SU-DHL-6 (cell line): ENCODE data around the gene MYO15A.

ENCODE experiments used
- H2AFZ ChIP-seq: fragments of 200-600 bp; sonication (generic); 2 replicates; pipeline ENCODE4 v1.6.1; 2014; ENCODE audit warnings: low read depth, mild to moderate bottlenecking, moderate library complexity, mixed read lengths, antibody characterized with exemption, low read length; ENCODE audit not compliant: severe bottlenecking
- H3F3A ChIP-seq: fragments of 200-600 bp; shearing (Covaris generic); 2 replicates; pipeline ENCODE4 v1.6.0; 2016; ENCODE audit warnings: antibody characterized with exemption, mild to moderate bottlenecking; ENCODE audit not compliant: insufficient read depth
- H3K27ac ChIP-seq: fragments of 200-600 bp; sonication (generic); 2 replicates; pipeline ENCODE4 v1.5.1; 2016; ENCODE audit warnings: low read depth, mild to moderate bottlenecking, low read length, moderate library complexity, mixed read lengths
- H3K27me3 ChIP-seq: fragments of 200-600 bp; sonication (generic), shearing (Covaris generic); 2 replicates; pipeline ENCODE4 v1.6.0; 2014; ENCODE audit warnings: mild to moderate bottlenecking, low read length
- H3K36me3 ChIP-seq: fragments of 200-600 bp; sonication (generic); 2 replicates; pipeline ENCODE4 v1.6.1; 2014; ENCODE audit warnings: mild to moderate bottlenecking, low read length, mixed read lengths
- H3K4me2 ChIP-seq: fragments of 300-600, 200-600 bp; shearing (Covaris generic), sonication (generic); 2 replicates; pipeline ENCODE4 v1.6.0; 2014; ENCODE audit warnings: low read length, low read depth, mild to moderate bottlenecking; ENCODE audit not compliant: poor library complexity, severe bottlenecking
- H3K4me3 ChIP-seq: fragments of 200-600 bp; sonication (generic); 2 replicates; pipeline ENCODE4 v1.5.1; 2014; ENCODE audit warnings: antibody characterized with exemption, low read length, mild to moderate bottlenecking, mixed read lengths; ENCODE audit not compliant: insufficient read depth, poor library complexity, severe bottlenecking
- H3K79me2 ChIP-seq: fragments of 200-600 bp; sonication (generic); 2 replicates; pipeline ENCODE4 v1.6.1; 2014; ENCODE audit warnings: mild to moderate bottlenecking, low read length, moderate library complexity; ENCODE audit not compliant: insufficient read depth
- H3K9ac ChIP-seq: fragments of 200-600 bp; sonication (generic); 2 replicates; pipeline ENCODE4 v1.7.0; 2014; ENCODE audit warnings: mild to moderate bottlenecking, low read length
- H3K9me2 ChIP-seq: fragments of 200-600 bp; sonication (generic); replicated peaks from 2 replicates; pipeline ENCODE4 v1.6.1; 2014; ENCODE audit warnings: low read length; ENCODE audit not compliant: insufficient read depth
- H3K9me3 ChIP-seq: fragments of 200-600 bp; sonication (generic); 2 replicates; pipeline ENCODE4 v1.6.1; 2014; ENCODE audit warnings: low read length, mixed read lengths; ENCODE audit not compliant: insufficient read depth
- H4K20me1 ChIP-seq: fragments of 200-600 bp; sonication (generic); 2 replicates; pipeline ENCODE4 v1.6.1; 2014; ENCODE audit warnings: low read depth, mild to moderate bottlenecking, antibody characterized with exemption, low read length, moderate library complexity, mixed read lengths
- EZH2phosphoT487 ChIP-seq: fragments of 200-600 bp; sonication (generic), shearing (Covaris generic); conservative IDR thresholded peaks from 2 replicates; pipeline ENCODE4 v1.6.1; 2018; ENCODE audit warnings: mild to moderate bottlenecking, antibody characterized with exemption, low read length, moderate library complexity, mixed read lengths
- TF ChIP-seq, protein P1 (sequence below): fragments of 200-600 bp; sonication (generic); IDR thresholded peaks from one replicate; pipeline ENCODE4 v1.5.1; 2017; ENCODE audit warnings: antibody characterized with exemption, mild to moderate bottlenecking, low read length, moderate library complexity; ENCODE audit not compliant: insufficient read depth, poor library complexity, severe bottlenecking

MYO15A gene

GRCh38 chr17:18197535-18198194 lies 89.1 kb downstream of the MYO15A start:
- Histone ChIP-seq H3K4me3 (no peak overlapping the region), H3K9ac (no peak overlapping the region), H3K4me2 (no peak overlapping the region), H3K27me3 (no peaks in the 10 kb centered on the region), H4K20me1 (0 out of 2 replicates have a peak, but pooled peaks cover 5% of the 10 kb centered on the region), H3K79me2 (peaks cover 87% of the 10 kb centered on the region), H3K27ac (no peak overlapping the region), H3K9me3 (no peaks in the 10 kb centered on the region), H3K9me2 (no peaks in the 10 kb centered on the region), H3F3A (no peaks in the 10 kb centered on the region), H3K36me3 (peaks cover 10% of the 10 kb centered on the region; the same call in 1 of the 2 replicates), H2AFZ (no peak overlapping the region)
- TF ChIP-seq, protein P1, sequence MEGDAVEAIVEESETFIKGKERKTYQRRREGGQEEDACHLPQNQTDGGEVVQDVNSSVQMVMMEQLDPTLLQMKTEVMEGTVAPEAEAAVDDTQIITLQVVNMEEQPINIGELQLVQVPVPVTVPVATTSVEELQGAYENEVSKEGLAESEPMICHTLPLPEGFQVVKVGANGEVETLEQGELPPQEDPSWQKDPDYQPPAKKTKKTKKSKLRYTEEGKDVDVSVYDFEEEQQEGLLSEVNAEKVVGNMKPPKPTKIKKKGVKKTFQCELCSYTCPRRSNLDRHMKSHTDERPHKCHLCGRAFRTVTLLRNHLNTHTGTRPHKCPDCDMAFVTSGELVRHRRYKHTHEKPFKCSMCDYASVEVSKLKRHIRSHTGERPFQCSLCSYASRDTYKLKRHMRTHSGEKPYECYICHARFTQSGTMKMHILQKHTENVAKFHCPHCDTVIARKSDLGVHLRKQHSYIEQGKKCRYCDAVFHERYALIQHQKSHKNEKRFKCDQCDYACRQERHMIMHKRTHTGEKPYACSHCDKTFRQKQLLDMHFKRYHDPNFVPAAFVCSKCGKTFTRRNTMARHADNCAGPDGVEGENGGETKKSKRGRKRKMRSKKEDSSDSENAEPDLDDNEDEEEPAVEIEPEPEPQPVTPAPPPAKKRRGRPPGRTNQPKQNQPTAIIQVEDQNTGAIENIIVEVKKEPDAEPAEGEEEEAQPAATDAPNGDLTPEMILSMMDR, result no peak
- TF ChIP-seq EZH2phosphoT487, result no peak

DNA sequence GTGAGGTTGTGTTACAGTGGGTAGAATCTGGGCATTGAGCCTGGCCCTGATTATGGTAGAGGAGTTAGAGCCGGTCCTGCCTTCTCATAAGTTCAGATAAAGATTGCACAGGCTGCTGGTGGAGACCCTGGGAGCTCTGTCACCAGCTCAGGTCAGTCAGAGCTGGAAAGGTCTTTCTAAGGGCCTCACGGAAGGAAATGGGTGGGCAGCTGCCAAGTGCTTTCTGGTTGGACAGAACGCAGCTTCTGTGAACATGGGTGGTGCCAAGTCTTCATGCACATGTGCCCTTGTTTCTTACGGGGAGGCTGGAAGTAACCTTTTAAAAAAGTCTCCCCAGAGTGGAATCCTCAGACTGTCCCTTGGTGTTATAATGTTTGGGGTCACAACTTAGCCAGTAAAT lies 90.0 kb downstream of the MYO15A start:
- peaks cover 87% of the 10 kb centered on the region for H3K79me2 ChIP-seq

GRCh38 chr17:18201108-18201507 lies 92.6 kb downstream of the MYO15A start:
- no peak overlapping the region for H2AFZ ChIP-seq
- H3K4me3 ChIP-seq, result no peak overlapping the region
- no peak for TF ChIP-seq EZH2phosphoT487
- TF ChIP-seq, protein P1, result no peak
- no peaks in the 10 kb centered on the region for H3K9me3 ChIP-seq
- H3K4me2 ChIP-seq, result no peak overlapping the region
- H3K27me3 ChIP-seq, result no peaks in the 10 kb centered on the region
- no peak overlapping the region for H3K27ac ChIP-seq
- peaks cover 4% of the 10 kb centered on the region; the same call in 1 of the 2 replicates for H3K36me3 ChIP-seq
- no peaks in the 10 kb centered on the region for H3K9me2 ChIP-seq
- peaks cover 73% of the 10 kb centered on the region for H3K79me2 ChIP-seq
- H4K20me1 ChIP-seq, result no peaks in the 10 kb centered on the region
- no peaks in the 10 kb centered on the region for H3F3A ChIP-seq
- no peak overlapping the region for H3K9ac ChIP-seq

More for the DNA sequence above, 90.0 kb downstream of the MYO15A start:
- Histone ChIP-seq H3K27me3 (no peaks in the 10 kb centered on the region), H3K9me3 (no peaks in the 10 kb centered on the region), H2AFZ (no peak overlapping the region), H3K9me2 (no peaks in the 10 kb centered on the region), H3K9ac (no peak overlapping the region), H3K4me3 (no peak overlapping the region), H3K4me2 (no peak overlapping the region), H3K36me3 (peaks cover 10% of the 10 kb centered on the region; the same call in 1 of the 2 replicates), H4K20me1 (0 out of 2 replicates have a peak, but pooled peaks cover 5% of the 10 kb centered on the region), H3K27ac (no peak overlapping the region), H3F3A (no peaks in the 10 kb centered on the region)
- TF ChIP-seq, protein P1, result no peak
- no peak for TF ChIP-seq EZH2phosphoT487
